GM21390 (cell line): ENCODE data around the gene LRRC51.
"Not testable (repeated sequence)": the region's sequence is repeated elsewhere in the genome, so short reads cannot be mapped to it uniquely, and the experiment has no call there.

ENCODE experiments used
- ATAC-seq: cut with Tn5 transposase; IDR thresholded peaks from one replicate; pipeline ENCODE4 v1.9.1; 2021; ENCODE audit not compliant: unreplicated experiment

Gene LRRC51

DNA sequence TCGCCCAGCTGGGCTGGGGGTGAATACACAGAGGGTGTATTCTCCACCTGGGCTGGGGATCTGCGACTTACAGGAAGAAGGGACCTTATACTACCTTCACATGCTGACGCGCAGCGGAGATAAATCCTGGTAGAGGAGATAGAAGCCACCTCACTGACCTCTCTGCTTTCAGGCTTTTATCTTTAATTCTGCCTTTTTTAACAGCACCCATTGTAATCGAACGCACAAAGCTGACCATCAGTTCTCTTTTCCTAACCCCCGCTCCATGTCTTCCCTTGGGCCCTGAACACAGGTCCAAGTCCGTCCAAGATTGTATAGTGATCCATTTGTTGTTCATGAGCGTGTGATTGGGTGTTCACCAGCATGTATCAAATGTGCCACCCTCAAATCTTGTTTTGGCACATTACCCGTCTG lies 23.1 kb downstream of the LRRC51 start:
- ATAC-seq: no peak

DNA sequence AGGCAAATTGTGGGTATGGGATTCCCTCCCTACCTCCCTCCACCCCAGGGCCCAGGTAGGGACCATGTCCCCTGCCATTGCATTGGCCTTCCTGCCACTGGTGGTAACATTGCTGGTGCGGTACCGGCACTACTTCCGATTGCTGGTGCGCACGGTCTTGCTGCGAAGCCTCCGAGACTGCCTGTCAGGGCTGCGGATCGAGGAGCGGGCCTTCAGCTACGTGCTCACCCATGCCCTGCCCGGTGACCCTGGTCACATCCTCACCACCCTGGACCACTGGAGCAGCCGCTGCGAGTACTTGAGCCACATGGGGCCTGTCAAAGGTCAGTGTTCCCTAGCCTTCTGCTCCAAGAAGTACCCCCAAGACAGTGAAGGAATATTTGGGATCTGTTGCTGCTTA lies 25.2 kb downstream of the LRRC51 start, which contains the start of gene TOMT:
TOMT (plus strand) TSS at position 37 of the 400 bp plus-strand sequence; CDS start at position 65, 28 bp downstream.
- no peak for ATAC-seq

DNA sequence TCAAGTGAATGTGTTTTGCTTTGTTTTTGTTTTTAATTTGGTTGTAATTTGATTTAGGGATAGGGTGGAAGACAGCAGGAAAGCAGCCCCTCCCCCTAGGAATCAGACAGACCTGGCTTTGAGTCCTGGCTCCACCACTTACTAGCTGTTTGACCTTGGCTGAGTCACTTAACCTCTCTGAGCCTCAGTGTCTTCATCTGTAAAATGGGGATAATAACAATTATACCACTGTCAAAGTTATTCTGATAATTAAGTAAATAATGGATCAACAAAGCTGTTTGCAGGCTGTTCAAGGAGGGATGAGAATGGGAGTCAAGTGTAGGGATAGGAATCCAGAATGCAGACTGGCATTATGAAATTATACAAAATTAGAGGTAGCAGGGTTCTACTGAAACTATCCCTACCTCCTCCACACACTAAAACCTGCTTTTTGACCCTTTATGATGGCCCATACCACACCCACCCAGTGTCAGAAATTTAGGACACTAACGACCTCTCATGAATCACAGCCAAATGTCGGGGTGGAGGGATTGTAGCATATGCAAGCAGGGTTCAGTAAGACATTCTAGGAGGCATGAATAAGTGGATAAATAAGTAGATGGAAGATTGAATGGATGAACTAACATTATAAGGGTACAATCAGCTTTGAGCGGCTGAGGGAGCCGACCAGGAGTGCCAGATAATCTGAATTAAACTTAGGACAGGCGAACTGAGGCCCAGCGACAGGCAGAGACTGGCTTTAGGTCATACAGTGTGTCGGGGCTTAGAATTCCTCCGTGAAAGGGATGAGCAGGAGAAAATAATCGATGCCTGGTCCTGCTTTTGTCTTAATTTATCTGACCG lies 30.9 kb downstream of the LRRC51 start:
- no peak for ATAC-seq

DNA sequence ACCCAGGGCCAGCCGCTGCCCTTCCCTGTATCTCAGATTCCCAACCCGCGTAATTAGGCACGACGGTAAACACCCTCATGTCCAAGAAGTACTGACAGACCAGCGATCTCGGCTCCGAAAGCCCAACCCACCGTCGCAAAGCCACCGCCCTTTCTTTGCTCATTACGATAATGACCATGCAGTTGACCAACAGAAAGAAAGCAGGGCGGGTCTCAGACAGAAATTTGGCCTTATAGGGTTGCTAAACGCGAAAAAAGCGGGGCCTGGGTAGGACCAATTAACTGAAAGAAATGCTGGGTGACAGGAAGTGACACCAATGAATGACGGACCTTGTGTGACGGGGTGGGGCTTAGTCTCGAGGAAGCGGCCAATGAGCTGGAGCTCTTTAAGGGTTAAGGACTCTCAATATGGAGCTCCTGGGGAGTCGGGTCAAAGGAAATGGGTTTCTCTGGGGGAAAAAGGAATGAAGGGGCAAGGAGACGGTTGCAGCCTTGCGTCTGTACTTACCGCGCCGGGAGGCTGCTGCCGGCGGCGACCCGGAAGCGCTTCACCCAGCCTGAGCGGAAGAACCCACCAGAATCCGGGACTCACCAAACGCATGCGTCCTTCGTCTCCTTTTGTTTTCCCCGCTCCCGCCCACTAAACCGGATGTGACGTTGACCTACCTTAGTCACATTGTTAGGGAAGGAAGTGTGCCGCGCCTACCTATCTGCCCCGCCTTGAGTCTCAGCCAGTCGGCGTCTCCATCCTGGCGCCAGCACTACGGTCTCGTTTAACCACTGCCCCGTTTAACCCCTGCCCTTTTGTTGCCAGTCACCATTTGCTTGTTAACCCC lies 31.7 kb downstream of the LRRC51 start, which contains the start of gene ANAPC15:
ANAPC15 (minus strand) TSS at position 553 of the 835 bp plus-strand sequence. CDS start 1,419 bp downstream, outside the sequence.
- ATAC-seq: peak; percentile 84

DNA sequence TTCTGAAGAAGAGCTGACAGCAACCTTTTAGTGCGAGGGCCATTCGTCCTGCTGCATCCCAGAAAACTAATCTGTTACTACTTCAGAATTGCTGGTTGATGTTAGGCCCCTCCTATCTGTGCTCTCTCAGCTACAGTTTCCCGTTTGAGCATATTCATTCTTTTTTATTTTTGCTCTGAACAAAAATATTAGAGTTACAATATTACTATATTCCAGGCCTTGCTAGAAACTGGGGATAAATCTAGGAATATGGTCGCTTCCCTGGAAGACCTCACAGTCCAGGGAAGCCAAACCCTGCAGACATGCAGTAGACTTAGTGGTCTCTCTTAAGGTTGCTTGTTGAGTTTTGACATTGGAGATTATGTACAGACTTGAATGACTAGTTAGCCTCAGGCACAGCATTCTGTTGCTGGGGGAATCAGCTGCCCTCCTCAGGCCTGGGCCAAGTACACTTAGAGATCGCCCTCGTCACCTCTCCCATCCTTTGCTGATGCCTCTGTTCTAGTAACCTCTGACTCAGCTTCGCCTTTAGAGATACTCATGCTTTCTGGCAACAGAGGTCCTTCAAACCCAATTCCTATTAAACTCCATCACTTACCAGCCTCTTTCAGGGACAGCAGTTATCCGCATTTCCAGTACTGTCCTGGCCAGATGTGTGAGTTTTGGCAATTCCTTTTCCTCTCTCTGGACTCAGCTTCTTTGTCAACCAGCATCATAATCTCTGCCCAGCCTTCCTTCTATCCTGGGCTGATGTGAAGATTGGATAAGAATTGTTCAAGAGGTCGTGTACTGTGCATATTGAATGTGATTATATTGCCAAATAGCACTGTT lies 32.5 kb downstream of the LRRC51 start:
- no peak for ATAC-seq

DNA sequence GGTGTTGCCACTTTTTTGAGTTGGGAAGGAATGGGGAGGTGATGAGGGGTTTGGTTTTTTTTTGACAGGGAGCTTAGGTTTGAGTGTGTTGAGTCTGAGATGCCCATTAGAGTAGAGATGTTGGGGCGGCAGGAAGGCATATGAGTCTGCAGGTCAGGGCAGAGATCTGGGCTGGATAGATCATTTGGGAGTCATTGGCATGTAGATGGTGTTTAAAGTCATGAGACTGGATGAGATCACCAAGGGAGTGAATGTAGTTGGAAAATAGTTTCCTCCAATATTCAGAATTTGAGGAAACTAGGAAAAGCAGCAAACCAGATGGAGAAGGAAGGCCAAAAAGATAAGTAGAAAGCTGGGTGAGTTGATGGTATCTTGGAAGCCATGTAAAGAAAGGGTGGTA lies 33.9 kb downstream of the LRRC51 start:
- no peak for ATAC-seq

DNA sequence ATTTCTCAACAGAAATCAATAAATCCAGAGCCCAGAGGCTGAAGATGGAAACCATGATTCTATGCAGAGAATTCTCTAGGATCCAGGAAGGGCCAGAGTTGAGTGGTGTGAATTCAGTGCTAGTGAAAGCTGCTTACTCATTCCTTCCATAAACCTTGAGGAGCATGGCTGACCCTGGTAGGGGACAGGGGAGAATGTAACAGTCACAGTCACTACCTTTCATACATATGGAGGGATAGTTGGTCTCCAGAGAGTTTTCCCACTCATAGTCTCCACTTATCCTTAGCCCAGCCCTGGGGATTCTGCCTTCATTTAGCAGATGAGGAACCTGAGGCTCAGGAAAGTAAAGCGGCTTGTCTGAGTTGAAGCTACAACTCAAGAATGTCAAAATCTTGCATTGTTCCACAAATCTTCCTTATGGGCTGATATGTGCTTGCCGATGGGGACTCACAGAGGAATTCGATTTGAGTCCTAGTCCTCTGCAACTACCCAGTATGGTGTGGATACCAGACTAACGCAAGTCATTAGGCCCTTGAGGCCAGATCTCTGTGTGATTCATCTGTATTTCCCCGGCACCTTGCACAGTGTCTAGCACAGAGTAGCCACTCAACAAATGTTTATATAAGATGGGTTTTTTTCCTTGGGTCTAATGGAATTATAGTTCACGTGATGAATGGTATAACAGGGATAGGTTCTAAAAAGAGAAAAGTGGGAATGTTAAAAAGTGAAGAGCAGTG lies 35.5 kb downstream of the LRRC51 start:
- ATAC-seq: no peak

DNA sequence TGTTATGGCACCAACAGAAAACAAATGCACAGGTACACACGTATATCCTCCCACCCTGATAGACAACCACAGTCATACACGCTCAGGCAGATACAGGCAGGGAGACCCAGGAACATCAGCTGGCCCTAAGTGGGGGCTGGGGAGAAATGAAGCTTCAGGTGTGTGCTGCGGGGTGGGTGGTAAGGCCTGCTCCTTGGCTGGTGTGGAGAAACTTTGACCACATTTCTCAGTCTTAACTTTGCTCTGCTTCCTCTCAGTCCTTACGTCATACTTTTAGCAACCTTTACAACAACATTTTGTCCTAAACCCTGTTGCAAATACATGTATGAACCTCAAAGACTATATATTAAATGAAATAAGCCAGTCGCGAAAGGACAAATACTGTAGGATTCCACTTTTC lies 38.5 kb downstream of the LRRC51 start:
- ATAC-seq: no peak

DNA sequence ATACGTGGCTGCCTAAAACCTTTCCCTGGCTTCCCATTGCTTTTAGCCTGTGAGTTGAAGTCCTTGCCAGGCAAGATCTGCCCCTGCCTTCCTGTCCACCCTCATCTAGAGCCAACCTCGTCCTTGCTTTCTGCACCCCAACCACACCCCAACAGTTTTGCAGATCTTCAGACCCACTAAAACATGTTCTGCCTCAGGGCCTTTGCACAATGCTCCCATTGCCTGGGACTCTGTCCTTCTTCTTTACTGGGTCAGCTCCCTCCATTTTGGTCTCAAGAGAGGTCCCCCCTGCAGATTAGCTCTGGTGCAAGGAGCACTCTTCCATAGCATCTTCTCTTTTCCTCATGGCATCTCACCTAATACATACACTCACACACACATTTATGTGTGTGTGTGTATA lies 40.3 kb downstream of the LRRC51 start:
- no peak for ATAC-seq

DNA sequence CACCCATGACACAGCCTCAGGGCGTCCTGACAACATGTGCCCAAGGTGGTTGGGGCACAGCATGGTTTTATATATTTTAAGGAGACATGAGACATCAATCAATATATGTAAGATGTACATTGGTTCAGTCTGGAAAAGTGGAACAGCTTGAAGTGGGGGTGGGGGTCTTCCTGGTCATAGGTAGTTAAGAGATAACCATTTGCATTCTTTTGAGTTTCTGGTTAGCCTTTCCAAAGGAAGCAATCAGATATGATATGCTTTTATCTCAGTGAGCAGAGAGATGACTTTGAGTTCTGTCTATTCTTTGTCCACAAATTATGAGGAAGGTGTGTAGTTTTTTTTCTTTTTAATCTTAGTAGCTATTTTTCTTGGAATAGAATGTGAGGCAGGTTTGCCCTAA lies 42.0 kb downstream of the LRRC51 start:
- ATAC-seq: no peak

DNA sequence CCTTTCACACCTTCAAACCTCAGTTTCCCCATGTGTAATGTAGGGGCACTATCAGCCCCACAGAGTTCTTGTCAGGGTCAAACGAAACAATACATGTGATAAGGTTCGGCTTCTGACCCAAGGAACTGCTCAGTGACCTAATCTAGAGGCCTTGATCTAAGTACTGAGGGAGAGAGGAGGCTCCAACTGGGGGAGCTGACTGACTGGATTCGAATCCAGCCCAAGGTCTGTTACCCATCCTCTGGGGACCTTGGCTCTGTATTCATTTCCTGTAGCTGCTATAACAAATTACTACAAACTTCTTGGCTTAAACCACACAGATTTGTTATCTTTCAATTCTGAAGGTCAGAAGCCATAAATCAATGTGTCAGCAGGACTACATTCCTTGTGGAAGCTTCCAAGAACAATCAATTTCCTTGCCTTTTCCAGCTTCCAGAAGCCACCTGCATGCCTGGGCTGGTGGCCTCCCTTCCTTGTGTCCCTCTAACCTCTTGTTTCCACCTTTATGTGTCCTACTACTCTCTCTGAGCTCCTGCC lies 42.5 kb downstream of the LRRC51 start:
- no peak for ATAC-seq

DNA sequence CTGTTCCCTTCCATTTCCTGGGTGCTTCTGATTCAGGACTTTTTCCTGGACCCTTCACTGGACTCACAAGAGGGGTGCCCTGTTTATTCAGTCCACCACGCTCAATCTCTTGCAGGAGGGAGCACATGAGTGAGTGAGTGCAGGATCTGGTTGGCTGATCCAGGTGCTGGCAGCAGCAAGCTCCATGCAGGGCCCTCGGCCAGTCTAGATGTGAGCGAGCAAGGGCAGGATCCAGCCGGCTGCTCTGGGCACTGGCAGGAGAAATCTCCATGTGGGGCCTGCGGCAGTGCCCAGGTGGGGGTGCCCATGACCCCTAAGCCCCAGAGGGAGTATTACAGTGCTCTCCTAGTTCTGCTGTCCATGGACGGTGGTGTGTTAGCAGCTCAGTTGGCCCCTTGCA lies 43.4 kb downstream of the LRRC51 start:
- ATAC-seq: no peak

DNA sequence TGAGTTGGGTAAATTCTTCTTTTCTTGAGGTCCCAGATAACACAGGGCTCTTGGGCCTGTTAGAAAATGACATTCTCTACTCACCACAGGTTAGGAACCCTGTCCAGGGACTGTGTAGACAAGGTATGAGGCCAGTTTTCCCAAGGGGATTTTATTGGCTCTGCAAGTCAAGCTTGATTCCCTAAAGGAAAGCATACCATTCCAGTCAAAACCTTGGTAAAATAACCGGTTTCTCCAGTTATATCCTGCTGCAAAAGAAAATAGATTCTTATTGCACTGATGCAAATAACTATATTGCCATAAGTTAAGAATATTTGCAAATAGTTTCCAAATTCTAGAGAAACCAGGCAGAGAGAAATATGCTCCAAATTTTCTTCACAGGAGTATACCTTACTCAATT lies 45.3 kb downstream of the LRRC51 start:
- no peak for ATAC-seq

DNA sequence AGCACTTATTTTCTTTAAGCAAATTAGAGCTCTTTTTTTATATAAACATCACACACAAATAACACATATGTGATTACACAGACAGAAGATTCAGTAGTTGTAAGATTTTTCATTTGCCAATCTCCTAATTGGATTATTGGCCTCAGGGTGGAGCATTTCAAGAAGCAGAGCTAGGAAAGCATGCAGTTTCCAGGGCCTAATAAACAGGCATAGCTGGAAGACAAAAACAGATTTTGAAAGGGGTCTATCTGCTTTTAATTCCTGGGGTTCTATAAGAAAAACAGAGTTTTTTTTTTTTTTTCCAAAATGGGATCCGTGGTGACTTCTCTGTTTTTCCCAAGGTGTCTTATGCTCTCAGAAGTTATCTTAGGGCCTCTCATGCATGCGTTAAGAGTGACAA lies 47.3 kb downstream of the LRRC51 start:
- ATAC-seq: no peak

DNA sequence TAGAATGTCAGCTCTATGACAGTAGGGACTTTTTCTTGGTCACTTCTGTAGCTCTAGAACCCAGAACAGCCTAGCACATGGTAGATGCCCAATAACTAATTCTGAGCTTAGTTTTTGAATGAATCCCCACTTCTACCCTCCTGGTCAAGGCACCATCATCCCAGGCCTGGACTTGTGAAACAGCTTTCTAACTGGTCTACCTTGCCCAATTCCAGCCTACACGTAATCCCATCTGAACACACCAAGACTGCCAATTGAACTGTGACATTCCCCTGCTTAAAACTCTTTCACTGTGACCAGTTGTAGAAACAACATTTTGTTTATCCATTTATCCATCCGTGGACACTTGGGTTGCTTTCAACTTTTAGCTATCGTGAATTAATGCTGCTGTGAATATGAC lies 48.7 kb downstream of the LRRC51 start:
- ATAC-seq: no peak

DNA sequence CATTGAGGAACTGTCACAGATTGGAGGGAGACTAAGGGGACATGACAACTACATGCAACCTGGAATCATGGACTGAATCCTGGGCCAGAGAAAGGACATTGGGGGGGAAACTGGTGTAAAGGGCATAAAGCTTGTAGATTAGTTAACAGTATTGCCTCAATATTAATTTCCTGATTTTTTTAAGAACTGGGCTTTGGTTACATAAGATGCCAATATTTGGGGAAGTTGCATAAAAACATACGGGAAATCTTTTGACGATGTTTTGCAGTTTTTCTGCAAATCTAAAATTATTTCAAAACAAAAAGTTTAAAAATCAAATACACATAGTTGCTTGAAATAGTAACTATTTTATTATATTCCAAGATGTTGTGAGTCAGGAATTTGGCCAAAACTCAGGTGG lies 52.0 kb downstream of the LRRC51 start:
- ATAC-seq: no peak

DNA sequence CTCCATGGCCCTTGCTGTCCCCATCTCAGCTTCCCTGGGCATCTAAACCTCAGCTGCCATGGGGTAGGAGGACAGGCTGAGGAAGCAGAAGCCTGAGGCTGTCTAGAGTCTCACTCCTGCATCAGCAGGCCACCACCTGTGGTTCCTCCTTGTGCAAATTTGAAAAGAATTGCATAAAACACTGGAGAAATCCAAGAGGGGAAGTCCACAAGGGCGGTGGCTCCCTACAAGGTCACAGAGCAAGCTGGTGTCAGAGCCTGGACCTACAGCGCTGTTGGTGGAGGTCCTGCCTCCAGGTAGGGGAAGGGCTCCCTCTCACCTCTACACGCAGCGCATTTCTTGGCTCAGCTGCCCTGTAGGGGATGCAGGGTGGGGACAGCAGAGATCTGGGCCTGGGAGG lies 54.8 kb downstream of the LRRC51 start, which contains the start of gene FOLR3:
FOLR3 (plus strand) TSS at position 253 of the 400 bp plus-strand sequence. CDS start 228 bp downstream, outside the sequence.
- ATAC-seq: not testable (repeated sequence)

DNA sequence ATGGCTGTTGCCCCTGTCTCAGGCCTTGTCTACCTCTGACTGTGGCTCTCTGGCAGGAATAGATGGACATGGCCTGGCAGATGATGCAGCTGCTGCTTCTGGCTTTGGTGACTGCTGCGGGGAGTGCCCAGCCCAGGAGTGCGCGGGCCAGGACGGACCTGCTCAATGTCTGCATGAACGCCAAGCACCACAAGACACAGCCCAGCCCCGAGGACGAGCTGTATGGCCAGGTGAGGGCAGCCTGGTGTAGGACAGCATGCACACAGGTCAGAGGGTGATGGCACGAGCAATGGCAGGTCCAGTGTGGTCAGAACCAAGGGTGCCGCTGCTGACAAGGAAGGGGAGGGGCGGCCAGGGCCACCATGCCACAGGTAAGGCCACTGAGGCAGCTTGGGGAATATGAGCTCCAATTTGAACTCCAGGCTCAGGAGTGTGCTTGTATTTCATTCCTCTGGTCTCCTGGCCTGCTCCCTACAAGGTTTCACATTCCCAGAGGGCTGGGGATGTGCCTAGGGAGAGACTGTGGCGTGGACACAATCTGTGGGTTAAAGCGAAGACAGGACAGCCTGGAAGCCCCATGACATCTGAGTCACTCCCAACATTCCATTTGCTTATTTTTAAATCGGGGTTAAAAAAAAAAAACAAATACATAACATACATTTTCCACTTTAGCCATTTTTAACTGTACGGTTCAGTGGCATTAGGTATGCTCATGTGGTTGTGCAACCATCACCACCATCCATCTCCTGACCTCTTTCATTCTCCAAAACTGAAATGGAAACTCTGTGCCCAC lies 55.4 kb downstream of the LRRC51 start:
- ATAC-seq: no peak

DNA sequence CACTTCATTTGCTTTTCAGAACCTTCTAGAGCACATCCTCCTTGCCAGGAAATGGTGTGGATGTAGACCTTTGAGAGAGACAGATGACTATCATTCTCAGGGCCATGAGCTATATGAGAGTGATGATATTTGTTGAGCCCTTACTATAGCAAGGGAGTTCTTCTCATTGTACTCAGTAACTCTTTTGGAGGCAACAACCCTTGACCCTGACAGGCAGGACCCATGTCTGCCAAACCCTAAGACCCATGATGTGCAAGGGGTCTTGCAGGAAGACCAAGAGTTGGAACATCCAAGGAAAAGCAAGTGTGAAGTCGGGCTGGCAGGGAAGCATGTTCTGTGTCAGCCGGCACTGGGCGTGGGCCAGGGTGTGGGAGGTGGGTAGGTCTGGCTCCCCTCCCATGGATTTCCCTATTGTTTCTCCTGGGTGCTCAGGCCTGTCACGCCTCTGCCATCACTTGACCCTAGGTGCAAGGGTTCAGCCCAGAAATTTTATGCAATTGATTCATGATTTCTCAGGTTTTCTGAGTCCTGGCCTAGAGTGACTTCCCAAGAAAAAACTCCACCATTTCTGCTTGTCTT lies 56.1 kb downstream of the LRRC51 start:
- no peak for ATAC-seq
